Measurements from ENCODE around the gene PDZD7.
A peak's percentile ranks its signal among the peaks of the same experiment; 100 is the strongest.

Gene PDZD7

DNA sequence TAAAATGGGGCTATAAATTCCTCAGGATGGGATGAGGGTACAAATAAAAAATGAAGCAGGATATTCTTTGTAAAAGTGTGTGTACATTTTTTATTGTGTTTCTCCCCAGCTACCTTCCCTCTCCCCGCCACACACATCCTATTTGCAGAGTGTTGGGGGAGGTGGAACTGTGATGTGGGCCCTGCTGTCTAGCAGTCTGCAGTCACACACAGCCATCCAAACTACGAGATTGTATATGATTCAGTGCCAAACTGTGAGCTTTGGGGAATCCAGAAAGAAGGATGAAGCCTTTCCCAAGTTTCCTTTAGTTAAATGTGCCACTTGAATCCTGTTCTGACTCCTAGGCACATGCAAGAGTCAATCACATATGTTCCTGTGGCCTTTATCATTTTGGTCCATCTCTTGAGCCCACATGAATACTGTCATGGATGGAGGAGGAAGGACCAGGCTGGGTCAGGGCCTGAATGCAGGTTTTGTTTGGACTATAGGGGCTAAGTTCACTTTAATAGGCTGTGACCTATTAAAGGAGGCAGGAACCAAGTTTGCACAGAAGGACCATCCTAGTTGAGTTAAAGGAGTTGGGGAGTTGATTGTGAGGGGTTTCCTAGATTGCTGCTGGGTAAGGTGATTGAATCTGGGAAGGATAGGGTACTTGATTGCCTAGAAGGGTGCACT lies 62.7 kb downstream of the PDZD7 start:
- Histone ChIP-seq H3K27ac (no peak overlapping the region), H3K27me3 (peaks cover 0 to 12% (median 0%) of the 10 kb centered on the region in 11 experiments; a peak in 8 of 22 replicates), H3K4me2 (peak overlapping the region in 6 of 11 experiments; percentile 96 to 100 (median 99); a peak in 10 of 22 replicates), H3K4me1 (peaks cover 10 to 18% (median 13%) of the 10 kb centered on the region in 10 experiments), H3K9me3 (replicated peaks in 1 of 11) (no peaks in the 10 kb centered on the region), H4K20me1 (peaks cover 0 to 12% (median 0%) of the 10 kb centered on the region in 11 experiments; a peak in 5 of 22 replicates), H3K36me3 (peaks cover 16 to 41% (median 35%) of the 10 kb centered on the region in 11 experiments), H3K4me3 (no peak overlapping the region; a peak in 1 of 20 replicates), H3K9ac (no peak overlapping the region; a peak in 1 of 22 replicates)
- TF ChIP-seq Cebpa-rat (IDR thresholded peaks at IDR 0.05) = no peak

DNA sequence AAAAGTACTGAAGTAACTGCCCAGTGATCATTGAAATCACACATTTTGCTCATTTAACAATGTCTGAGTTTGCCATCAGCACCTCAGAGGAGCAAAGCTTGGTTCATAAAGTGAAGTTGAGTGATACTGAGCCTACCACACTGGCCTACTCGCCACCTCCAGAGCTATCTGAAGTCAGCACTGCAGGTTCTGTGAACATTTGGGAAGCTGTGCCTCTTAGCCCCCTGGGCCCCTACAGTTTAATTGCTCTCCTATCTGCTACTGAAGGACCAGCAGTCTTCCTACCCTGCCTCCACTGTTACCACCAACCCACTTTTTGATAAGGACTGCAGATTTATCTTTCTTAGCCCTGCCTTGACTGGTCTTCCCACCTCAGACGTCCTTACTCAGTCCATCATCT lies 63.6 kb downstream of the PDZD7 start:
- H3K9me3 ChIP-seq (replicated peaks in 1 of 11) = no peaks in the 10 kb centered on the region

DNA sequence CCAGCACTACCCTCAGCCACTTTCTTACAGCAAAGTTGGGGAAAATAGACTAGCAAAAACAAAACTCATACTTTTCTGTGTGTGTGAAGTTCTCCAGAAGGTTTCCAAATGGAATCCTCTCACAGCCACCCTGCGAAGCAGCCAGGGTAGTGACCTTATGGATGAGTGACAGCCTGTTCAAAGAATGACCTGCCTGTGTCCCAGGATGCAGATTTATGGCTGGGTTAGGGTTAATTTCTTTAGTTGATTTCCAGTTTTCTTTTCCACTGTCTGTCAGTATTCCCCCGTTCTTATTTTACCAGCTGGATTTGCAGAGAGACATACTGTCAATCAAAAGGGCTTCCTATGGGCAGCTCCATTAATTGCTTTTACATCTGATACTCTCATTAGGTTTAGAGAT lies 64.0 kb downstream of the PDZD7 start:
- peaks cover 0 to 12% (median 0%) of the 10 kb centered on the region in 11 experiments; a peak in 8 of 22 replicates for H3K27me3 ChIP-seq
- H3K9me3 ChIP-seq (replicated peaks in 1 of 11) = no peaks in the 10 kb centered on the region
- no peak overlapping the region for H3K4me2 ChIP-seq
- H4K20me1 ChIP-seq = peaks cover 0 to 12% (median 0%) of the 10 kb centered on the region in 11 experiments; a peak in 5 of 22 replicates
- peaks cover 29 to 54% (median 48%) of the 10 kb centered on the region in 11 experiments for H3K36me3 ChIP-seq
- TF ChIP-seq Cebpa-rat (IDR thresholded peaks at IDR 0.05) = no peak
- peaks cover 10 to 18% (median 13%) of the 10 kb centered on the region in 10 experiments for H3K4me1 ChIP-seq
- no peak overlapping the region for H3K4me3 ChIP-seq
- H3K27ac ChIP-seq = no peak overlapping the region
- H3K9ac ChIP-seq = no peak overlapping the region

More for the DNA sequence above, 63.6 kb downstream of the PDZD7 start:
- no peak for TF ChIP-seq Cebpa-rat (IDR thresholded peaks at IDR 0.05)
- Histone ChIP-seq H3K4me1 (peaks cover 10 to 18% (median 13%) of the 10 kb centered on the region in 10 experiments), H3K9ac (no peak overlapping the region), H3K4me2 (0 out of 22 replicates have a peak overlapping the region, but pooled peaks of 1 of the 11 experiments have one; percentile 8), H3K4me3 (no peak overlapping the region), H3K36me3 (peaks cover 25 to 50% (median 44%) of the 10 kb centered on the region in 11 experiments), H3K27me3 (peaks cover 0 to 12% (median 0%) of the 10 kb centered on the region in 11 experiments; a peak in 8 of 22 replicates), H3K27ac (no peak overlapping the region), H4K20me1 (peaks cover 0 to 12% (median 0%) of the 10 kb centered on the region in 11 experiments; a peak in 5 of 22 replicates)

DNA sequence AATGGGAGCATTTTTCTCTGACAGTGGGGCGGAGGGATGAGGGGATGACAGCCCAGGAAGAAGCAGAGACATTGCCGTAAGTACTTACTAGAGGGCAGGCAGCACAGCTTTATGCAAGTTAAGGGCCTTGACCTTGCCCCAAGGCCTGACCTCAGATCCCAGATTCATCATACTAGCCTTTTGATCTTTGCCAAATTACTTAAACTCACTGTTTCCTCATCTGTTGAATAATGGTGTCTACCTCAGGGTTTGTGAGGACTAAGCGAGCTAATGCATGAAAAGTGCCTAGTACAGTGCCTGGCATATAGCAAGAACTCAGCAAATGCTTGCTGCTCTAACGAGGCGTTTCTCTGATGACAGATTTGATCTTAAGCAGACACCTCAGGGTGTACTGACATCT lies 65.1 kb downstream of the PDZD7 start:
- Histone ChIP-seq H3K27me3 (peaks cover 0 to 12% (median 0%) of the 10 kb centered on the region in 11 experiments; a peak in 8 of 22 replicates), H3K4me3 (no peak overlapping the region), H3K4me2 (no peak overlapping the region), H4K20me1 (peaks cover 0 to 7% (median 0%) of the 10 kb centered on the region in 11 experiments; a peak in 4 of 22 replicates), H3K9me3 (replicated peaks in 1 of 11) (no peaks in the 10 kb centered on the region), H3K36me3 (peaks cover 38 to 65% (median 57%) of the 10 kb centered on the region in 11 experiments), H3K4me1 (peaks cover 10 to 18% (median 13%) of the 10 kb centered on the region in 10 experiments), H3K9ac (no peak overlapping the region), H3K27ac (no peak overlapping the region)
- no peak for TF ChIP-seq Cebpa-rat (IDR thresholded peaks at IDR 0.05)

DNA sequence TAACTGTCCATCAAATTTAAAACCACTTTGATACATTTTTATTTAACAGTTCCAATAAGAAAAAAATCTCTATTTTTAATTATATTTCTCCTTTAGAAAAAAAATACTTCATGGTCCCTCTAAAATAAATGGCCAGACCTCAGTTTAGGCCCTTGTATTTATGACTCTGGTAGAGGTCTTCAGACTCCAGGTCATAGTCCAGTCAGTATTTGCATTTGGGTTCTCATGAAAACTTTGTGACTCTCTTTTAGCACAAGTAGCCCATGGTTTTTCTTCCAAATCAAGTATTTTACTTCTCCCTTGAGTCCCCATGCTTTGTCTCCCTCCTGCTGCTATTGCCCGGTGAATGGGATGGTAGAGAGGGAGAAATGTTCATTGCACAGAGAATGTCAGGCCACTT lies 67.1 kb downstream of the PDZD7 start:
- peaks cover 0 to 23% (median 3%) of the 10 kb centered on the region in 10 experiments; a peak in 12 of 20 replicates for H3K4me1 ChIP-seq
- 0 out of 22 replicates have a peak, but pooled peaks cover 0 to 2% (median 0%) of the 10 kb centered on the region in 11 experiments for H3K27me3 ChIP-seq
- TF ChIP-seq Cebpa-rat (IDR thresholded peaks at IDR 0.05) = no peak
- peaks cover 54 to 83% (median 75%) of the 10 kb centered on the region in 11 experiments for H3K36me3 ChIP-seq
- H3K4me2 ChIP-seq = no peak overlapping the region
- peaks cover 0 to 21% (median 0%) of the 10 kb centered on the region in 11 experiments; a peak in 4 of 22 replicates for H4K20me1 ChIP-seq
- H3K4me3 ChIP-seq = no peak overlapping the region
- H3K9ac ChIP-seq = no peak overlapping the region
- H3K9me3 ChIP-seq (replicated peaks in 1 of 11) = no peaks in the 10 kb centered on the region
- no peak overlapping the region for H3K27ac ChIP-seq

DNA sequence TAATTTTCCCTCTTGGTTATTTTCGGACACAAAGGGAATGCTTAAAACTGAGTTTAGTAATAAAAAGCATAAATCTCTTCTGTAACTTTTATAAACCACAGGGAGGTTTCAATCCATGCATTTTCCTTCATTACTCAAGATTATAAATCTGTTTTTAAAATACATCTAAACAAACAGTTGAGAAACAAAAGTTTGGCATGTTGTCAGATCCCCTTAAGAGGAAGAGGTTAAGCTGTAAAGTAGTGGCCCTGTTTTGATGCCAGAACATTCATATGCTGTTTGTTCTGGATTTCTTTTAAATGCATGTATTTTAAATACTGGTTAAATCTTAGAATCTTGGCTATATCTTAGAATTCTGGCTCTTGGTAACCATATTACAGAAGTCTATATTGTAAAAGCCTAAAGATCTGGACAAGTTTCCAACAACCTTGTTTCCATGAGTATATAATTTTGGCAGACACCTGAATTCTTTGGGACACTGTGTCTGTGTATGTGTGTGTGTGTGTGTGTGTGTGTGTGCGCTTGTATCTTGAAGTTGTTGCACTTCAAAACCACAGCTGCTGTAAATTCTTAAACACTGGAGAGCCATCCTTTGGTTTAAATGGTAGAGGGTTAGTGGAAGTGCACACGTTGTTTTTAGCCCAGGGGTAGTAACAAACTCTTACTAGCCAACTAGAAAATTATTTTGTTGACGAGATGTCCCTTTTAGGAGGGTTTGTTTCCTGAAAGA lies 68.4 kb downstream of the PDZD7 start:
- H3K4me2 ChIP-seq = no peak overlapping the region
- TF ChIP-seq Cebpa-rat (IDR thresholded peaks at IDR 0.05) = no peak
- H3K4me3 ChIP-seq = no peak overlapping the region
- no peaks in the 10 kb centered on the region for H3K9me3 ChIP-seq (replicated peaks in 1 of 11)
- H3K9ac ChIP-seq = no peak overlapping the region
- H3K36me3 ChIP-seq = peaks cover 67 to 96% (median 88%) of the 10 kb centered on the region in 11 experiments
- no peak overlapping the region for H3K27ac ChIP-seq
- H4K20me1 ChIP-seq = peaks cover 0 to 28% (median 0%) of the 10 kb centered on the region in 11 experiments; a peak in 4 of 22 replicates
- no peaks in the 10 kb centered on the region for H3K27me3 ChIP-seq
- peaks cover 0 to 13% (median 0%) of the 10 kb centered on the region in 10 experiments; a peak in 2 of 20 replicates for H3K4me1 ChIP-seq

DNA sequence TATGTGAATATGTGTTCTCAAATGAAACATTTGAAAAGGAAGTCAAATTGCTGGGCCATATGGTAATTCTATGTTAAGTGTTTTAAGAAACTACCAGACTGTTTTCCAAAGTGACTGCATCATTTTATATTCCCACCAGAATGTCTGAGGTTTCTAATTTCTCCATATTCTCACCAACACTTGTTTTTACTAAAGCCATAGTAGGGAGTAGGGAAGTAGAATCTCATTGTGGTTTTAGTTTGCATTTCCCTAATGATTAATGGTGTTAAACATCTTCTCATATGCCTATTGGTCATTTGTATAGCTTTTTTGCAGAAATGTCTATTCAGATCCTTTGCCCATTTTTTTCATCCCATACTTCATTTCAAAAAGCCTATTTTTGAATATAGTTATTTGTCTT lies 70.7 kb downstream of the PDZD7 start:
- H3K9me3 ChIP-seq (replicated peaks in 1 of 11) = no peaks in the 10 kb centered on the region
- peaks cover 0 to 28% (median 0%) of the 10 kb centered on the region in 11 experiments; a peak in 5 of 22 replicates for H4K20me1 ChIP-seq
- H3K4me2 ChIP-seq = no peak overlapping the region
- H3K27me3 ChIP-seq = no peaks in the 10 kb centered on the region
- no peak overlapping the region for H3K9ac ChIP-seq
- no peak for TF ChIP-seq Cebpa-rat (IDR thresholded peaks at IDR 0.05)
- no peak overlapping the region for H3K4me3 ChIP-seq
- peaks cover 83 to 100% (median 95%) of the 10 kb centered on the region in 11 experiments for H3K36me3 ChIP-seq
- H3K27ac ChIP-seq = no peak overlapping the region
- H3K4me1 ChIP-seq = peaks cover 0 to 13% (median 0%) of the 10 kb centered on the region in 10 experiments; a peak in 2 of 20 replicates

All from BLaER1 treated with 17β-estradiol and CSF1 and Interleukin-3, amounts not matched to agents 10 nM and 100 nM (cell line).